Measurements from ENCODE around the gene ATF4.
"Not testable (repeated sequence)": the region's sequence is repeated elsewhere in the genome, so short reads cannot be mapped to it uniquely, and the experiment has no call there.

Gene ATF4

GRCh38 chr22:39496131-39496838 lies 24.1 kb upstream of the ATF4 start:
- TF ChIP-seq POLR2A (IDR thresholded peaks at IDR 0.05; ENCODE audit: low read length), result no peak
- no peak for TF ChIP-seq GATA1 (IDR thresholded peaks at IDR 0.05; ENCODE audit: low read depth, low read length)
- peak; percentile 75 to 80 for DNase-seq

DNA sequence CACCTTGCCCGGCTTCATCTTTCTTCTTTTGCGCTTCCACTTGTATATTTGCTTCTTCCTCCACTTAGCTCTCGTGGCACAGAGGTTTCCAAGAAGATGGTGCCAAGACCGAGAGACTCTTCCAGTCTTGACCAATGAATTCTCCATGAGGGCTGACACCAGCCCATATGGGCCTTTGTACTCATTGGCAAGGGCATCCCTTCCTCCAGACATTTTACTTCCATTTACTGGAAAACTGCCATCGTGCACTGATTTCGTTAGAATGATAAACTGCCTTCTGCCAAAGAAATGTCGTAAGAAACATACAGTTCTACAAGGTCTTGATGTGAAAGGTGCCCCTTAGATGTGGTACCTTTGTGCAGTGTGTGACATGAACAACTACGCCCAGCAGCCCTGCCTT lies 22.9 kb upstream of the ATF4 start:
- DNase-seq, result no peak
- TF ChIP-seq POLR2A (IDR thresholded peaks at IDR 0.05; ENCODE audit: low read length) (no peak), GATA1 (IDR thresholded peaks at IDR 0.05; ENCODE audit: low read depth, low read length) (no peak)

DNA sequence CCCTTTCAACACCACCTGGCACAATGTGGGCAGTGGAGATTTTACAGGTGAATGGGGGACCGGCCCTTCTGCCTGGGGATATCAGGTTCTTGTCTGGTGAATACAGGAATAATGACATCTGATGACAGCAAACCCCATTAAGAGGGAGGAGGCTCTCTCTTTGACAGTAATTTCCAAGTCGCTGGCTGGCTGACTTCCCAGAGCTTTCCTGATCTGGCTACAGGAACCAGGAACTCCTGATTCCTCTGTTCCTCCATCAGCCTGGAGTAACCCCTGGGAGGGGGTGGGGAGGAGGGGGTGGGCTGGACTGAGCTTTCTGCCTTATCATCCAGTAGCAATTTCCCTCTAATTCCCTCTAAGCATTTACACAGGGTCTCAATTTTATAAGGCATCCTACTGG lies 22.0 kb upstream of the ATF4 start:
- no peak for DNase-seq
- TF ChIP-seq POLR2A (IDR thresholded peaks at IDR 0.05; ENCODE audit: low read length) (no peak), GATA1 (IDR thresholded peaks at IDR 0.05; ENCODE audit: low read depth, low read length) (no peak)

GRCh38 chr22:39498802-39499201 lies 21.6 kb upstream of the ATF4 start:
- TF ChIP-seq POLR2A (IDR thresholded peaks at IDR 0.05; ENCODE audit: low read length) (no peak), GATA1 (IDR thresholded peaks at IDR 0.05; ENCODE audit: low read depth, low read length) (no peak)
- DNase-seq, result no peak

- no peak for DNase-seq
- TF ChIP-seq GATA1 (IDR thresholded peaks at IDR 0.05; ENCODE audit: low read depth, low read length) (no peak), POLR2A (IDR thresholded peaks at IDR 0.05; ENCODE audit: low read length) (no peak)
These were observed 20.3 kb upstream of the ATF4 start for GRCh38 chr22:39500101-39500500.

DNA sequence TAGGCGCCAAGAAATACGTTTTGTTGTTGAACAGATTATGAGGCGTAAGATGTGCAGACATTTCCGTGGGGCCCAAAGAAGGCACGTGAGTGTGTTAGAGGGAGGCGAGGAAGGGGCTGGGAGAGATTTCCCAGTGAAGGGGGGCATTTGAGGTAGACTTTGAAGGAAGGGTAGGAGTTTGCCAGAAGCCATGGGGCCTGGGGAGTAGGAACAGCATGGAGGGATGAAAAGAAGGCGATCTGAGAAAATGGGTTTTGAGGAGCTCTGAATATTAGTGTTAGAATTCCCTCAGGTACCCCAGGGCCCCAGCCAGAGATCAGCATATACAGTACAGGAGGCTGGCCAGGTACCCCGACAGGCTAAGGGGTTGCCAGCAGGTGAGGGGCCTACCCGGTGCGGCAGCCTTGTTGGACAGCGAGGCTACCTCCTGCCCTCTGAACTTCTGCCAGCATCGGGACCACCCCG lies 18.7 kb upstream of the ATF4 start:
- TF ChIP-seq POLR2A (IDR thresholded peaks at IDR 0.05; ENCODE audit: low read length) (no peak), GATA1 (IDR thresholded peaks at IDR 0.05; ENCODE audit: low read depth, low read length) (no peak)
- peak in 1 of 2 experiments; percentile 32 for DNase-seq

DNA sequence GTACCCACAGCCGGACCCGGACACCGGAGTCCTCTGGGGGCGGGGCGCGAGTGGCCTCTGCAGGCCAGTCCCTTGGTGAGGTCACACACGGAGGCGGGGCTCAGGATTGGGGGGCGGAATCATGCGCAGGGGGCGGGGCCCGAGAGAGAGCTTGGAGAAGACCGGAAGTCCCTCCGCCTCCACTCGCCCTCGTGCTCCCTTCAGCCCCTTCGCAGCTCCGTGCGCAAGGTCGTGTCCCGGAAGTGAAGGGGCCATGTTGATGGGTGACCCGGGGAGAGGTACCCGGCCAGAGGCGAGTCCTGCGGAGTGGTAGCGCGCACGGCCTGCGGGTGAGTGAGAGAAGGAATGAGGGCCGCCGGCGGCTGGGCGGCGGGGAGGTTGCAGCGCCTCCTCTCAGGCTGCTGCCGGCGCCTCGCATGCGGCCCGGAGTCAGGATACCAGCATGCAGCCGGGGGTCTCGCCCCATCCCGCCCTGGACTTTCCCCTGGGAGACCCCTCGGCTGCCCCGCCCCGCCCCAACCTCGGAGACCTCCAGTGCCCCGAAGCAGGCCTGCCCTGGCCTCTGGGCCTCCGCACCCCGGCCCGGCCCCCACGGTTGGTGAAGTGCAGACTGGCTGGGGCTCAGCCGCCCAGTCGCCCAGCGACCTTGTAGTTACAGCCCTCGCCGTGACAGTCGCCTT lies 18.1 kb upstream of the ATF4 start, which contains the start of gene MIEF1:
TSS of gene MIEF1 (plus strand) at position 182 of the 680 bp plus-strand sequence. CDS start 9,005 bp downstream, outside the sequence.
- DNase-seq, result peak; percentile 98
- TF ChIP-seq POLR2A (IDR thresholded peaks at IDR 0.05; ENCODE audit: low read length), result peak; percentile 51
- TF ChIP-seq GATA1 (IDR thresholded peaks at IDR 0.05; ENCODE audit: low read depth, low read length), result no peak

DNA sequence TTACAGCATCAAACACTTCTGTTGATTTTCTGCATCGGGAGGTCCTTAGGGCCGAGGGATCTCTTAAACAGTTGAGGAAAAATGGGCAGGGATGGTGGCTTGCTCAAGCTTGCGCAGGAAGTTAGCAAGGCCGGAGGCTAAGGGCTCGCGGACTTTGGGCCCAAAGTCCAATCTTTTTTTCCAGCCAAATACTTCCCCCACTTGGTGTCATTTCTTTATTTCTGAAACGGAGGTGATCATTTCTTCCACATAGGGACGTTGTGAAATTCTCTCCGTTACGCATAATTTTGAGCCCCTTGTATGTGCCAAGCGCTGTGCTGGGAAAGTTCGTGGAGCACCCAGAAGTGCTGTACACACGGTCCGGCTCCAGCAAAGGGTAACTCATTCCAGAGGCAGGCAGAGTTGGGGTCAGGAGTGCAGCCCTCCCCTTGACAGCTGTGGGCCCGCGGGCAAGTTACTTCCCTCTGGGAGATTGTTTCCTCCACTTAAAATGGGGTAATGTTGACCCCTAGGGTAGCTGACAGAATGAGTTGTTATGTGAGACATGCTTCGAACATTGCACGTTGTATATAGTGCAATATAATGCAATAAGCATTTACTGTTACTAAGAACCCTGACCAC lies 17.5 kb upstream of the ATF4 start:
- TF ChIP-seq GATA1 (IDR thresholded peaks at IDR 0.05; ENCODE audit: low read depth, low read length), result no peak
- no peak for TF ChIP-seq POLR2A (IDR thresholded peaks at IDR 0.05; ENCODE audit: low read length)
- peak; percentile 38 to 64 for DNase-seq

- DNase-seq, result peak in 1 of 2 experiments; percentile 26
- TF ChIP-seq POLR2A (IDR thresholded peaks at IDR 0.05; ENCODE audit: low read length) (no peak), GATA1 (IDR thresholded peaks at IDR 0.05; ENCODE audit: low read depth, low read length) (no peak)
These were observed 16.7 kb upstream of the ATF4 start for GRCh38 chr22:39503630-39504029.

DNA sequence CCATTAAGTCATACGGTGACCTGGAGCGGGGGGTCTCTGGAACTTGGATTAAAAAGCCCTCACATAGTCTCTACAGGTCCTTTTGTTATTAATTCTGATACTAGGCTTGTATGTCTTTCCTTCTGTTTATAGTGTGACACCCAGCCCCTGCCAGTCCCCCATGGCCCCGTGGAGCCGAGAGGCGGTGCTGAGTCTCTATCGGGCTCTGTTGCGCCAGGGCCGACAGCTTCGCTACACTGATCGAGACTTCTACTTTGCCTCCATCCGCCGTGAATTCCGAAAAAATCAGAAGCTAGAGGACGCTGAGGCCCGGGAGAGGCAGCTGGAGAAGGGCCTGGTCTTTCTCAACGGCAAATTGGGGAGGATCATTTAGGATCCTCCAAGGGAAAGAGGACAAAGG lies 16.3 kb upstream of the ATF4 start:
- no peak for DNase-seq
- TF ChIP-seq POLR2A (IDR thresholded peaks at IDR 0.05; ENCODE audit: low read length) (no peak), GATA1 (IDR thresholded peaks at IDR 0.05; ENCODE audit: low read depth, low read length) (no peak)

DNA sequence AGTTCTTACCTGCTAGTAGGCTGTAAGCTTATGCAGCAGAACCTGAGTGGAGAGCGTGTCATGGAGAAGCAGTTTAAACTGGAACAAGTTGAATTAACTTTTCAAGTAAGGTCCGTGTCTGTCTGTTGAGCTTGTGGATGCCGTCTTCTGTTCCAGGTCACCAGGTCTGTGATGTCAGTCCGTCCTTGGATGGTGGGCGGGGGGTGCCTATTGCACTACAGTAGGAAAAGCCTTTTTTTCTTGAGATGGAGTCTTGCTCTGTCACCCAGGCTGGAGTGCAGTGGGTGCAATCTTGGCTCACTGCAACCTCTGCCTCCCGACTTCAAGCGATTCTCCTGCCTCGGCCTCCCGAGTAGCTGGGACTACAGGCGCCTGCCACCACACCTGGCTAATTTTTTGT lies 13.3 kb upstream of the ATF4 start:
- DNase-seq, result not testable (repeated sequence)

GRCh38 chr22:39508393-39508792 lies 12.0 kb upstream of the ATF4 start:
- peak in 1 of 2 experiments; percentile 26 for DNase-seq
- no peak for TF ChIP-seq GATA1 (IDR thresholded peaks at IDR 0.05; ENCODE audit: low read depth, low read length)
- no peak for TF ChIP-seq POLR2A (IDR thresholded peaks at IDR 0.05; ENCODE audit: low read length)

DNA sequence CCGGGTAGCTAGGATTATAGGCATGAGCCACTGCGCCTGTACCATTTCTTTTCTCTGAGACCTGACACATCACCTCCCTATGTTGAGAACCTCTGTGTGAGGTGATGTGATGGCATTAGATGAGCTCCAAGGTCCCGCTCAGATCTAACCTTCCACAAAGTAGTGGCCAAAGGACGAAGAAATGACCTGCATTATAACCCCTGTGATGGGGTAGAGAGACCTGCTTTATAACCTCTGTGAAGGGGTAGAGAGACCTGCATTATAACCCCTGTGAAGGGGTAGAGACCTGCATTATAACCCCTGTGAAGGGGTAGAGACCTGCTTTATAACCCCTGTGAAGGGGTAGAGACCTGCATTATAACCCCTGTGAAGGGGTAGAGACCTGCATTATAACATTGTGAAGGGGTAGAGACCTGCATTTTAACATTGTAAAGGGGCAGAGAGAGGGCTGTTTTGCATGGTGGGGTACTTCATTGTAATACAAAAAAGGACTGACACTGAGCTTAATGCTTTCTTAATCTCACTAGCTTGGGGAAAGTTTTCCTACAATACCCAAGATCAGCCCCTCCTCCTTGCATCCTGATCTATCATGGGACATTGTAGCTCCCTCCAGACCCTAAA lies 9.7 kb upstream of the ATF4 start:
- no peak for TF ChIP-seq GATA1 (IDR thresholded peaks at IDR 0.05; ENCODE audit: low read depth, low read length)
- TF ChIP-seq POLR2A (IDR thresholded peaks at IDR 0.05; ENCODE audit: low read length), result no peak

DNA sequence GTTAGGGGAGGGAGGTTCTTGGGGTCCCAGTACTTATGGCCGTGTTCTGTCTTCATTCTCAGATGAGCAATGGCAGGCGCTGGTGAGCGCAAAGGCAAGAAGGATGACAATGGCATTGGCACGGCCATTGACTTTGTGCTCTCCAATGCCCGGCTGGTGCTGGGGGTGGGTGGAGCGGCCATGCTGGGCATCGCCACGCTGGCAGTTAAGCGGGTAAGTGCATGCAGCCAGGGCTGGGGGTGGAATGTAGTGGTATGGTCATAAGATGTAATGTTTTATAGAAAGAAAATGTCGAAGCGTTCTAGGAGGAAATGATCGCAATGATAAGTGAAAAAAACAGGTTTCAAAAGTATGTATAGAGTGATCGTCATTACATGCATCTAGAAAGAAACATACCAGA lies 9.1 kb upstream of the ATF4 start:
- TF ChIP-seq GATA1 (IDR thresholded peaks at IDR 0.05; ENCODE audit: low read depth, low read length) (no peak), POLR2A (IDR thresholded peaks at IDR 0.05; ENCODE audit: low read length) (no peak)
- no peak for DNase-seq

More for the DNA sequence above, 9.7 kb upstream of the ATF4 start:
- no peak for DNase-seq

All from erythroblast (primary cell).